HG03521 (cell line): Measurements from ENCODE around the gene USP22.

ENCODE experiments used
- ATAC-seq: cut with Tn5 transposase; IDR thresholded peaks from one replicate; pipeline ENCODE4 v1.9.1; 2021; ENCODE audit warnings: mild to moderate bottlenecking, moderate library complexity; ENCODE audit not compliant: unreplicated experiment

Gene USP22

DNA sequence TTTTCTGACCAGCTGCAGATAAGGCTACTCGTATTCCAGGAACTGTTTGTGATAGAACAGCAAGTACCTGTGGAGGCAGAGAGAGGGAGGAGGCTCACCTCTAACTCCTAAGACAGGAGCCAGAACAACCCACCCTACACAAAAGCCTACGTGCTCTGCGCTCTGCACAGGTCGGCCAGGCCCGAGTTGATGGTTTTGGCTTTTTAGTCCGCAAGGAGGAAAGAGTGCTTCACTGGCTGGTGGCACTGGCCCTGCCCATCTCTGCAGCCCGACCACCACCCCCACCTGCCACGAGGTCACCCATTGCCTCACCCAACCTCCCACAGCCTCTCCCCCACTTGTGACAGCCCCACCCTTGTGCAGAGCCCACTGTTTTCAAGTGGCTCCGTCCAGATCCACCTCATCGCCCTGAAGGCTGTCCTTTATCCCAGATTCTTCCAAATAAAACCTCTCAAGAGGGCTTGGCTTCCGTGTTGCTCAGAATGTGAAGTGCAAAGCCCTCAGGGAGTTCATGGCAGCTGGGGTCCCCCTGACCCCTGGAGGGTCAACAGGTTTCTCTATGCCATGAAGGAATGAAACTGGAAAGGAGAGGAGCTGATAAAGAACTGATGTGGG, 39.7 kb downstream of the USP22 start:
- ATAC-seq = no peak

GRCh38 chr17:21002309-21003006, 40.4 kb downstream of the USP22 start:
- no peak for ATAC-seq

GRCh38 chr17:21001813-21002221, 41.0 kb downstream of the USP22 start:
- ATAC-seq = no peak

DNA sequence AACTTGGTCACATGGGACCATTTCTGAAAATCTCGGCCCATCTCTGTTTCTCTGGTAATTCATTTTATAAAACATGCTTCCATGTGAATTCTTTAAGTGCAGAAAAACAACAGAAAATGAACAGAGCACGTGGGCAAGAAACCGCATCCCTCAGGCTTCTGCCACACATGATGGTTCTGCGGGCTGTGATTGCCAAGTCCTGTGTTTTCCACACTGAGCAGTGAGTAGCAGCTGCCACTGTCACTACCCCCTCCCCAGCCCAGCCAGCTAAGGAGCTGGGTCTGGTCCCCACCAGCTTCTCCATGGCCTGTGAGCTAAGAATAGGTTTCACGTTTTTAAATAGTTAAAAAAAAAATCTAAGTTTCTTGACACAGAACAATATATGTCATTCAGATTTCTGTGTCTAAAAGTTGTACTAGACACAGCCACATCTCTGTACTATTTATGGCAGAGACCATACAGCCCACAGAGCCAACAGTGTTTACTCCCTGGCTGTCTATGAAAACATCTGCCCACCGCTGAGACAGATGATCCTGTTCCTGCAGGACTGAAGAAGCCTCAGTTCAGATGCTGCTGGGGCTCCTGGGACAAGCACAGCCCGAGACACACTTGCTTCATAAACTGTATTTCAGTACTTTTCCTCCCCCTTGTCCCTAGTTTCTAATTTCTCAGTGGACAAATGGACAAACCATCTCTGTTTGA, 41.5 kb downstream of the USP22 start:
- ATAC-seq = no peak

DNA sequence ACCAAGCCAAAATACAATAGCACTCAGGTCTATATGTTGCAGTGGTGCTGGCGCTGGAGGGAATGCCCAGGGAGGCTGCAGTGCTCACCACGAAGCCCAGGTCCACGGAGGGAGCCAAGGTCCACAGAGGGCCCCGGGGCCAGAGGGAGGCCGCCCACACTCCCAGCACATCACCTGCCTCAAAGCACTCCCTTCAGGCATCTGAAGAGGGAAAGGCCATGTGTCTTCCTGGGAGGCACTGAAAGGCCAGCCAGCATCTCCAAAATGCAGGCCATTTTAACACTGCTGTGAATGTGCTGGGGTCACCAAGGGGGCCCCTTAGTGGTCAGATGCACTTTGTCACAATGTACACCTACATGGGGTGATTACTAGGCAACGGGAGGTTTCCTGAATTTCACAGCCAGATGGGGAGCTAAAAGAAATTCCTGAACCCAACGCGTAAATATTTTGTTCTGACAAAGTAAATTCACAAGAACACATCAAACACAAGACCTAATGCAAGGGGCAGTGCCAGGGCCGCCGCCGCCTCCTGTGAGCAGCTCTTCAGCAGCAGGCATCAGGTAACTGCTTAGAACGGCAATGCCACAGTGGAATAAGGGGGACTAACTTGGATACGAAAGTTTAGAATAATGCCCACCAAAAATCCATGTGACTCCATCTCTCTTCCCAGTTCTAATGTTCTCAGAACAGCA, 42.8 kb downstream of the USP22 start:
- ATAC-seq = no peak

DNA sequence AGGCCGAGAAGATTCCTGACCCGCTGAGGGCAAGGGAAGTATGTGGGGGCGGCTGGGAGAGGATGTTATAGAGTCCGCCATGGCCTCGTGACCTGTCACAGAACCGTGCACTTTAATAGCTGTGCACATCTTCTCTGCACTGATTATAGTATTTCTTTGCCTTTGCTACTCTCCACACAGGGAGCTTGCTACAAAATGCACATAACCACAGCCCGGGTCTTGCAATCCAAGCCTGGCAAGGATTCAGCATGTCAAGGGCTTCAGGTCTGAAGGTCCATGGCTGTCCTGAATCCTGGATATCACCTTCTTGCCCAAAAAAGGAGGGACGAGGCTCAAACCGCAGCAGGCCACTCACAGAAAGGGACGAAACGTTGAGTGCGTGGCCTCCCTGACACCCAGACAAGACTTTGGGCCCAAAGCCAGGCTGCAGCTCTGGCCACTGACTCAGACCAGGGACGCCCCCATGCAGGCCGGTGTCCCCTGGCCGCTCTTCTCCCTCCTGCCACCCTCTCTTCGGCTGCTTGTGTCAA, 43.7 kb downstream of the USP22 start:
- no peak for ATAC-seq

DNA sequence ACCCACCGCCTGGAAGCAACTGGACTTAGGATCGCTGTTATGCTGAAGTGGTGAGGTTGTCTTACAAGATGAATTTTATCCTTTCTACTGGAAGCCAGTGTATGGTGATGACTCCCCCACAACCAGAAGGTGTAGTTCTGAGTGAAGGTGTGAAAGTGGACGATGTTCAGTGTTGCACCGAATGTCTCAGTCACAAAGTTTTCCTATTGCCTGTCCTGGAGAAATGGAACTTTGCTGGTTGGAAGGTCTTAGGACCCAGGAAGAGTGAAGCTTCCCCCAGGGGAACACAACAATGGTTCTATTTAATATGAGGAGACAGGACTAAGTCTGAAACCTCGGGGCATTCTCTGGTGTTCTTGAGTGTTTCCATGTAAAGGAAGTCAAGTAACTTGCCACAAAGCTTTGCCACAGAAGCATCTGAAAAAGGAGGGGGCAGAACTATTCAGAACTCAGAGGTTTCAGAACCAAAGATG, 44.2 kb downstream of the USP22 start:
- ATAC-seq = no peak

DNA sequence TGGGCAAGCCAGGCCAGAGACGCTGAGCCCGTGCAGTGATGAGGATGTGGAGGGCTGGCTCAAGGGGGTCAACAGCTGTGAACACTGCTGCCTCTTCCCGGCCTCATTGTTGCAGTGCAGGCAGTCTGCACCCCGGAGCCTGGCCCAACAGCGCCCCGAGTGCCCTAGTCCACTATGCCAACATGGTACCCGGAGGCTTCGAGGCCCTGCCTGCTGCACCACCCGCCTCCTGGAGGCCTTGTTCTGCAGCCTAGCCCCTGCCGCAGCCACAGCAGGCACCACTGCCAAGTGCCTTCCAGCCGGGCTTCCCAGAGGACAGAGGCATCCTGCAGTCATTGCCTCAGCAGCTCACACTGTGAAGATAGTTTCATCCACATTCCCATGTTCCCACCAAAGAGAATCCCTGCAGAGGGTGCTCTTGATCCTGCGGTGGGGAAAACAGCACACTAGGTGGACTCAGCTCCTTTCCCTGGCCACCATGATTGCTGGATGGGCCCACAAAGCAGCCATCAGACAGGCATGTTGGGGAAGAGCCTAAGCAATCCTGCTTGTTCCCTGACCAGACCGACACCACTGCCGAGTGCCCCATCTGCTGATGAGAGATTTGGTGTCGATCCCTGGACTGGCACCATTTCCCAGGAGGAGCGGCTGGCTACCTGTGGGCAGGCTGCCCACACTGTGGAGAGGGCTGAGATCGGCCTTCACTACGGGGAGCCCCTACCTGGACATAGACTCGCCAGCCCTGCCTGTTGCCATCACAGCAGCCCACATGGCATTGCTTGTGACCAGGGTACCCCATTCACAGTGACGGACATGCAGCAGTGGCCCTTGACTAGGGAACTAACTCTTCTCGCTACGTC, 44.9 kb downstream of the USP22 start:
- ATAC-seq = no peak

DNA sequence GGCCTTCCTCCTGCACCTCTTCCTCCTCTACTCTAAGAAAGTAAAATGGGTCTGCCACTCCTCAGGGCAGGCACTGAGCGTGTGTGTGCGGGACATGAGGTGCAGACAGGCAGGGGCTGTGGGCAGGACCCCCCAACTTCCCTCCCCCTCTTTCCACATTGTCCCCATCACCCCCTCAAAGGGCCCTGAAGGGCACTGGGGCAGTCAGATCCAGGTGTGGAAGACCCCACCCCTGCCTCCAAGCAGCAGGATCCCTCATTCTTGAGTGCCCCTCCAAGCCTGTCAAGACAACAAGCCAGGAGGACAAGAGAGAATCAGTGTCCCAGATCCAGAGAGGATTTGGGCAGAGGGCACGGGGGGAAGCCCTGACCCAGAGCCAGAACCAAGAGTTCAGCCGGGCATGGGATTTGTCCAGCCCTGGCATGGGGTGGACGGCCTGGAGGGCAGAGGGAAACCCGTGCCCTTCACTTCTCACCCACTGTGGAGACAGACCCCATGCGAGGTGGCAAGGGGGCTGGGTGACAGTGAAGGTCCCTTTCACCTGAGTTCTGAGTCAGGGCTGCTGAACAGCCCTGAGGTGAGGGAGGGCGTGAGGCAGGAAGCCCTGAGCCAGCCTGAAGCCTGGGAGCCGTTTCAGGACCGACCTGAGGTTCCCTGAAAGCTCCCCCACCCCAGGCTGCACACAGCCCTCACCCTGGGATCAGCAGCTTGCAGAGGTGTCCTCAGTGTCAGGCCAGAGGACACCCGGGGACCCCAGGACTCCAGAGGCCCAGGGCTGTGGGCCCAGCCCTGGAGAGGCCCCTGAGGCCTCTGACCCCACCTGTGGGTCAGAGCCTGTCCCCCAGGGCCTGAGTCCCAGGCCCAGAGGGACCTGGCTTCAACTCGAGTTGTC, 45.8 kb downstream of the USP22 start:
- ATAC-seq = no peak

DNA sequence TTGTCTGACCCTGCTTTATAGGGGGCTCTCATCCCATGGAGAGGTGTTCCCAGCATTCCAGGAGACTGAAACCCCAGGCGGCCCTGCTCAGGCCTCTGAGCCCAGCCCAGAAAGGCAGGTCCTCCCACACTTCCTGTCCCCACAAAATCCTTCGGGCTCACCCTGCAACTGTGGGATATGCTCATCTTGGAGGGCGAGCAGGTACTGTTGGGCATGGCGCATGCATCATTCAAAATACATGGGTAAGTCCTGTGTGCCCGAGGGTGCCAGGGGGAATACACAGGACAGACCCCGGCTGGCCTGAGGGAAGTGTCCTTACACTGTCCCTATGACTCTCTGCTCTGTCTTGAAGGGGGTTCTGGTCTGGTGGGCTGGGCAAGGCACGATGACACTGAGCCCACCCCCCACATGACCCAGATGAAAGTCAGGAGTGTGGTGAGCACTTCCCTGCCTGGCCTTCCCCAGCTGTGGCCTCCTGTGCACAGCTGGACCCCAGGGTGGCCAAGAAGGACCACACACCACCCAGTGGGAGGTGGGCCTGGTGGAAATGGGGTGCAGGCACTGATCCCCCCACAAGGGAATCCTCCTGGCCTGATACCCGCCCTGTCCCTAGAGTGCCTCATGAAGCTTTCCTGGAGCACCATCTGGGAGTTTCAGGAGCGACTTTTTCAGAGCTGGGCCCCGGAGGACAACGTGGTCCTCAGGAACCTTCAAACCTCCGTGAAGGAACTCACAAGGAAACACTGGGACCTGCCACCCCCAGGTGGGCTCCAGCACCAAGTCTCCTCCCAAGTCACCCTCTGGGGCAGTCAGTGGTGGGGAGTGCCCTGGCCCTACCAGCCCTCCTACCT, 46.7 kb downstream of the USP22 start:
- ATAC-seq = no peak

DNA sequence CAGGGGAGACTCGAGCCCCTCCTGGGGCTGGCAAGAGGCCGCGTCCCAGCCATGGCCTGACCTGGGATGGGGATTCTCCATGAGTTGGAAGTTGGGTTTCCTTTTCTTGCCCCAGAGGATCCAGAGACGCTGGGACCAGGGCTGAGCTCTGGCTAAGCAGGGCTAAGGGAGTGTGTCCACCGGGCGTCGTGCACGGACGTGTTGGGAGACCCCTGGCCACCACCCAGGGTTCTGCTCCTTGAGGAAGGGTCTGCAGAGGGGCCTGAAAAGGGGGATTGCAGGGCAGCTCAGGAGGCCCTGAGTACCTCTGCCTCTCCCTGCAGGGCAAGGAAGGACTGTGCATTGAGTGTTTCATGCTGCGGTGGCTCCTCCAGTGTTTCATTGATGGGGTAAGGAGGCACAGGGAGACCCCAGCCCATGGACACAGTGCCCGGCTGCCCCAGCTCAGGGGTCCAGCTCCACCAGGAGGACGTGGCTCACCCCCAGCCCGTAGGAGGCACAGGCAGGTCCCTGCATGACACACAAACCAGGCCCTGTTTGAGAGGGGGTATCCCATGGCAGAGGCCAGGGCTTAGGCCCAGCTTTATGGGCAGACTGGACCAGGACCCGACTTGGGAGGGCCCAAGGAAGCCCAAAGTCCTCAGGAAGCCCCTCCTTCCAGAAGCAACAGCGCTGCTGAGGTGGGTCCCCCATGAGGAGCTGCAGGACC, 47.5 kb downstream of the USP22 start:
- no peak for ATAC-seq

GRCh38 chr17:20994779-20995149, 48.0 kb downstream of the USP22 start:
- no peak for ATAC-seq

DNA sequence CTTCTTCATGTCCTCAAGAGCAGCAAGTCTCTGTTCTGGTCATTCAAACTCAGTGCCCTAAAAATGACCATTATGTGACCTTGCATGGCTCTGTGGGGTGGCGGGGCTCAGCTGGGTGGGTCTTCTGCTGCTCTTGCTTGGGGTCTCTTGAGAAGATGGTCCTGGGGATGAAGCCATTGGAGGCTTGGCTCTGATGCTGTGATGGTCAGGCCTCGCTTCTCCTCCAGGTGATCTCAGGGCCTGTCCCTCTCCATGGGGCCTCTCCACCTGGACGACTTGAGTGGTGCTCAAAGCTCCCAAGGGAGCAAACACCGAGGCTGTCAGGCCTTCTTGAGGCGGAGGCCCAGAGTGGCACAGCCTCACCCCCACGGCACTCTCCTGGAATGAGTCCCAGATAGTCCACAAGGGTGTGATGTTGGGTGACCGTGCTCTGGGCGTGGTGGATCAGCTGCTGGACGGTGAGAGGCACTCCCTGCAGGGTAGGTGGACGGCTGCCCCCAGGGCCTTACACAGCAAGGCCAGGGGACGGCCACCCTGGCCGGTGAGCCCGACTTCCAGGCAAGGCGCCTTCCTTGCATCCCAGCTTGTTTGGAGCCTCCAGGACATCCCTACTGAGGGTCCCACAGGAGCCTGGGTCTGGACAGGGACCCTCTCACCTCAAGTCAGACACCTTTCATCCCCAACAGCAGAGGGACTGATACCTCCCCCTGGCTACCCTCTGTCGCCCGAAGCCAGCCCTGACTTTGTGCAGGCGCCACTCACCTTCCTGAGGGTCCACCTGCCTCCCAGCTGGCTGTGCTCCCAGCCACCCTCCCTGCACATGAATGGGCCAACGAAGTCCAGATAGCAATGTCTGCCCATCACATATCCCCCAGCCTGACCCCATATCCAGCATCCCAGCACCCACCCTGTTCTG, 48.7 kb downstream of the USP22 start:
- no peak for ATAC-seq

DNA sequence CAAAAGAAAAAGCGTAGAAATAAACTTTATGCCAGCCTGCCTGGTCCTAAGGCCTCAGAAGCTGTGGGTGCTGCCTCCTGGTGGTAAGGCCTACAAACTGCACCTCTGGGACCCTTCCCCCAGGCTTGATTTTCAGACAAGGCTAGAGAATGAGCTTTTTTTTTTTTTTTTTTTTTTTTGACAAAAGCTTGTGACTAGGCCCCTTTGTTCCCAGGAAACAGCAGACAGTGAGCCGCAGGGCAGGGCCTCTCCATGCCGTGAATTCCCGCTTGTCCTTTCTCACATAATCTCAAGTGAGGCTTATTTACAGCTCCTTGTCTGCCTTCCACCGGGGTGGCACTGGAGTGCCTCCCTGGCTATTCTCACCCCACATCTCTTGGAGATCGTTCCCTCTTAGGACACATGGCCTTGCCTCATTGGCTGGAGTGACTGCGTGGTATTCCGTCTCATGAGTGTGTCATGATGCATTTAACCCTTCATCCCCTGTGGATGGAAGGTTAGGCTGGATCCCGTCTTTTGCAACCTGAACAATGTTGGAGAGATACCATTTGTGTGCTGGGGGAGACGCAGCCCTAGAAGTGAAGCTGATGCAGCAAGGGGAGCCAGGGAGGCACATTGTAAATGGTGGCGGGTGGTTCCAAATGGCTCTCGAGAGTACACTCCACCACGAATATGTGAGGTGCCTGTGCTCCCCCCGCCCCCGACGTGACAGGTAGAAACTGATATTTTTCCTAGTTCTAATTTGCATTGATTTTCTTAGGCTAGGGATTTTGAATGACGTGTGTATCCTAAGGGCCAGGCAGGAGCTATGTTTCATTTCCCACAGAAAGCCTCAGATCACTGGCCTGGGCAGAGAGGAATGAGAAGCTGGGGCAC, 49.6 kb downstream of the USP22 start:
- peak; percentile 39 for ATAC-seq

GRCh38 chr17:20992416-20992815, 50.4 kb downstream of the USP22 start:
- ATAC-seq = no peak
